DND-41 (cell line): ENCODE measurements around the gene BCL2L2.

Experiments used
- CTCF ChIP-seq: IDR thresholded peaks from 2 replicates; pipeline ENCODE4 v1.5.1; 2012; ENCODE audit warnings: borderline replicate concordance, low read length, moderate library complexity, mild to moderate bottlenecking; ENCODE audit not compliant: poor library complexity, severe bottlenecking; ENCODE audit errors: extremely low read depth
- EZH2 ChIP-seq: IDR thresholded peaks from 3 replicates; pipeline ENCODE4 v1.6.1; 2012; ENCODE audit warnings: borderline replicate concordance, low read depth, mild to moderate bottlenecking, moderate library complexity, low read length, inconsistent platforms; ENCODE audit not compliant: severe bottlenecking

- no peak for TF ChIP-seq CTCF
- TF ChIP-seq EZH2, result no peak
Observed at GRCh38 chr14:23299986-23300686, 6.5 kb upstream of the BCL2L2 start.
